Fibroblast of lung (primary cell): ENCODE measurements around the gene MRS2. TPM values are rescaled to one million over a fixed set of nuclear protein-coding genes. Genes with fewer than 3 reads are reported as not detected.

ENCODE experiments used
- DNase-seq, 2 donors: peaks; one replicate each; pipeline versions ENCODE4 v3.0.0 to v3.0.0-alpha.2; 2010; ENCODE audit warnings: low read depth in 2 of 2
- H2AFZ ChIP-seq: 2 replicates; pipeline ENCODE4 v1.5.1; 2012; ENCODE audit warnings: low read length, control low read depth, inconsistent platforms
- H3K27ac ChIP-seq: 2 replicates; pipeline ENCODE4 v1.5.1; 2011; ENCODE audit warnings: low read length, control low read depth; ENCODE audit not compliant: insufficient read depth
- H3K27me3 ChIP-seq: 2 replicates; pipeline ENCODE4 v1.5.1; 2011; ENCODE audit warnings: mild to moderate bottlenecking, low read length; ENCODE audit not compliant: control insufficient read depth, insufficient read depth
- H3K36me3 ChIP-seq: 2 replicates; pipeline ENCODE4 v1.5.1; 2011; ENCODE audit warnings: low read length; ENCODE audit not compliant: control insufficient read depth, insufficient read depth
- H3K4me1 ChIP-seq: 2 replicates; pipeline ENCODE4 v1.5.1; 2011; ENCODE audit warnings: low read length; ENCODE audit not compliant: control insufficient read depth, insufficient read depth; ENCODE audit errors: extremely low read depth
- H3K4me2 ChIP-seq: 2 replicates; pipeline ENCODE4 v1.5.1; 2011; ENCODE audit warnings: low read length, control low read depth; ENCODE audit not compliant: insufficient read depth; ENCODE audit errors: extremely low read depth
- H3K4me3 ChIP-seq, 4 experiments: fragments of 200-600 bp in 1 of 4; sonication (generic) in 1 of 4; replicated peaks in 1 of 4; 2 replicates each; pipeline ENCODE4 v1.5.1; 2011 to 2016; ENCODE audit warnings: low read length in 4 of 4, low read depth in 3 of 4, mild to moderate bottlenecking in 3 of 4, control low read depth in 2 of 4, inconsistent platforms in 1 of 4, mixed read lengths in 1 of 4; ENCODE audit not compliant: insufficient read depth in 1 of 4; ENCODE audit errors: control extremely low read depth in 1 of 4
- H3K79me2 ChIP-seq: 2 replicates; pipeline ENCODE4 v1.5.1; 2012; ENCODE audit warnings: mild to moderate bottlenecking, low read length, inconsistent platforms; ENCODE audit not compliant: control insufficient read depth, insufficient read depth
- H3K9ac ChIP-seq: 2 replicates; pipeline ENCODE4 v1.5.1; 2011; ENCODE audit warnings: mild to moderate bottlenecking, low read length, control low read depth; ENCODE audit not compliant: insufficient read depth
- H3K9me3 ChIP-seq: 2 replicates; pipeline ENCODE4 v1.5.1; 2012; ENCODE audit warnings: low read depth, low read length; ENCODE audit not compliant: control insufficient read depth, insufficient read depth
- H4K20me1 ChIP-seq: 2 replicates; pipeline ENCODE4 v1.5.1; 2011; ENCODE audit warnings: low read length; ENCODE audit not compliant: control insufficient read depth, insufficient read depth; ENCODE audit errors: extremely low read depth
- EZH2 ChIP-seq: IDR thresholded peaks from 2 replicates; pipeline ENCODE4 v1.5.1; 2012; ENCODE audit warnings: low read length, control low read depth, mild to moderate bottlenecking; ENCODE audit errors: missing control alignments
- polyA plus RNA-seq, 2 donors: library from polyadenylated mRNA; depleted of rRNA in 1 of 2; stranded (reverse) in 1 of 2; unstranded in 1 of 2; fragments of >200 nt; gene quantifications; 2 replicates each; pipeline ENCODE4 v1.2.1, GENCODE V29; 2011 to 2012; ENCODE audit warnings: missing spikeins in 1 of 2
- total RNA-seq: library from RNA; depleted of rRNA; stranded (reverse); fragments of >200 nt; gene quantifications from 2 replicates; pipeline ENCODE4 v1.2.1, GENCODE V29; 2014
- TF ChIP-seq, protein P1 (sequence below), 2 donors: IDR thresholded peaks in 1 of 2; conservative IDR thresholded peaks in 1 of 2; 1 replicate in 1 of 2; 2 replicates in 1 of 2; pipeline ENCODE4 v1.5.1; 2011 to 2012; ENCODE audit warnings: low read length in 2 of 2, control low read depth in 1 of 2, inconsistent platforms in 1 of 2, low read depth in 1 of 2, mild to moderate bottlenecking in 1 of 2

The MRS2 gene
- total and polyA plus RNA-seq, 2 donors (not counting 1 experiment from before 2014, with no cell fraction given), result 12.6 to 19.9 TPM

DNA sequence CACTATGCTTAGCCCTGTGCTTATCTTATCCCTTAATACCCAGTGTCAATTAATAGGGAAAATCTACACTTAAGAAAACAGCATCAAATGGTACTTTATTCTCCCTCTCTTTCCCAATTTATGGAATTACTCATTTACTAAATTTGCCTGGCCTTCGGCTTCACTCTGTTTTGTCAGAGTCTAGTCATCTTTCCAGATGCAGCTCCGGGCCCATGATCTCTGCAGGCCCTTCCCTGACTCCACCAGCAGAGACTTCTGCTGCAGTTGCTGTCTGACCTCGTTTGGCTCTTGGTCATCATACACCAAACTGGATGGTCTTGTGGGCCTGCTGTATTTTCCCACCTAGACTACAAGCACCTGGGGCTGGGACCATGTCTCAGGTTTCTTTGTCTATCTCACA, 27.4 kb downstream of the MRS2 start:
- no peak for TF ChIP-seq EZH2
- no peak for DNase-seq
- no peaks in the 10 kb centered on the region for H3K36me3 ChIP-seq
- H2AFZ ChIP-seq, result no peak overlapping the region
- no peaks in the 10 kb centered on the region for H3K27me3 ChIP-seq
- H4K20me1 ChIP-seq, result no peaks in the 10 kb centered on the region
- no peak overlapping the region for H3K4me2 ChIP-seq
- H3K4me3 ChIP-seq, result no peak overlapping the region
- H3K9me3 ChIP-seq, result no peaks in the 10 kb centered on the region
- H3K27ac ChIP-seq, result no peak overlapping the region
- H3K4me1 ChIP-seq, result no peaks in the 10 kb centered on the region
- no peak overlapping the region for H3K9ac ChIP-seq
- H3K79me2 ChIP-seq, result no peaks in the 10 kb centered on the region

DNA sequence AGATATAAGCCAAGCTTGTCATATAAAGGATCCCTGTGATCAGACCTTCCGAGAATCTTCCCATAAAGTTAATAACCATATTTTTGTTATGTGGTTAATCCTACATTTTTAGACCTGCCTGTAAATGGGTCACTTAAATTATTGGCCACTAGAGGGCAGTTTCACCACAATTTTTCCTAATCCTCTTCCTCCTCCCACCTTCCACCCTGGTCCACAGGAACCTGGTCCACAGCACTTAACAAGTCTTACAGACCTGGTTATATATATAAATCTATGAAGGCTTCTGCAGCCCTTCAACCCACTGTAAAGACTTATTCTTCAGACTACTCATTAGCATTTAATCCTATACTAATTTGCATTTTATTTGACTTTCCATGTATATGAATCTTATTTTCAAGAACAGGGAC, 28.3 kb downstream of the MRS2 start:
- Histone ChIP-seq H3K79me2 (no peaks in the 10 kb centered on the region), H3K4me2 (no peak overlapping the region), H2AFZ (no peak overlapping the region), H3K4me1 (no peaks in the 10 kb centered on the region), H3K9me3 (no peaks in the 10 kb centered on the region), H3K36me3 (no peaks in the 10 kb centered on the region), H3K4me3 (no peak overlapping the region), H3K27me3 (no peaks in the 10 kb centered on the region), H4K20me1 (no peaks in the 10 kb centered on the region), H3K27ac (no peak overlapping the region), H3K9ac (no peak overlapping the region)
- TF ChIP-seq, protein P1, sequence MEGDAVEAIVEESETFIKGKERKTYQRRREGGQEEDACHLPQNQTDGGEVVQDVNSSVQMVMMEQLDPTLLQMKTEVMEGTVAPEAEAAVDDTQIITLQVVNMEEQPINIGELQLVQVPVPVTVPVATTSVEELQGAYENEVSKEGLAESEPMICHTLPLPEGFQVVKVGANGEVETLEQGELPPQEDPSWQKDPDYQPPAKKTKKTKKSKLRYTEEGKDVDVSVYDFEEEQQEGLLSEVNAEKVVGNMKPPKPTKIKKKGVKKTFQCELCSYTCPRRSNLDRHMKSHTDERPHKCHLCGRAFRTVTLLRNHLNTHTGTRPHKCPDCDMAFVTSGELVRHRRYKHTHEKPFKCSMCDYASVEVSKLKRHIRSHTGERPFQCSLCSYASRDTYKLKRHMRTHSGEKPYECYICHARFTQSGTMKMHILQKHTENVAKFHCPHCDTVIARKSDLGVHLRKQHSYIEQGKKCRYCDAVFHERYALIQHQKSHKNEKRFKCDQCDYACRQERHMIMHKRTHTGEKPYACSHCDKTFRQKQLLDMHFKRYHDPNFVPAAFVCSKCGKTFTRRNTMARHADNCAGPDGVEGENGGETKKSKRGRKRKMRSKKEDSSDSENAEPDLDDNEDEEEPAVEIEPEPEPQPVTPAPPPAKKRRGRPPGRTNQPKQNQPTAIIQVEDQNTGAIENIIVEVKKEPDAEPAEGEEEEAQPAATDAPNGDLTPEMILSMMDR (conservative IDR thresholded peaks at IDR 0.05 in 1 of 2, IDR thresholded peaks at IDR 0.05 in 1 of 2; ENCODE audit: low read depth in 1 of 2, low read length in 2 of 2), result peak; percentile 56 to 63
- TF ChIP-seq EZH2, result no peak
- peak; percentile 34 to 47 for DNase-seq

DNA sequence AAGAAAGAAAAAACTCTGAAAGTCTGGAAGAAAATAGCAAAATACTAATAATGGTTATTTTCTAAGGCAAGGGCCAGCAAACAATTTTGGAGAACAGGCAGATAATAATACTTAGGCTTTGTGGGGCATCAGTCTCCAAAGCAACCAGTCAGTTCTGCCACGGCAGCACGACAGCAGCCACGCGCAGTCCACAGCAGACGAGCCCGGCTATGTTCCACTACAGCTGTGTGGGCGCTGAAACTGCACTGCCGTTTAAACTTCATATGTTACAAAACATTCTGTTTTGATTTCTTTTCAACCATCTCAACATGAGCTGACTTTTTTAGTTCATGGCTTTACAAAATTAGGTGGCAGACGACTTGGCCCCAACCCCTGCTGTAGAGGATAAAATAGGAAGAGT, 29.9 kb downstream of the MRS2 start:
- Histone ChIP-seq H3K9me3 (no peaks in the 10 kb centered on the region), H3K36me3 (no peaks in the 10 kb centered on the region)
- DNase-seq, result no peak

More for the DNA sequence above, 29.9 kb downstream of the MRS2 start:
- H2AFZ ChIP-seq, result no peak overlapping the region
- no peaks in the 10 kb centered on the region for H4K20me1 ChIP-seq
- no peaks in the 10 kb centered on the region for H3K79me2 ChIP-seq
- no peaks in the 10 kb centered on the region for H3K27me3 ChIP-seq
- no peak overlapping the region for H3K4me3 ChIP-seq
- H3K27ac ChIP-seq, result no peak overlapping the region
- H3K4me1 ChIP-seq, result no peaks in the 10 kb centered on the region
- no peak overlapping the region for H3K4me2 ChIP-seq
- H3K9ac ChIP-seq, result no peak overlapping the region
- no peak for TF ChIP-seq EZH2
- TF ChIP-seq, protein P1 (conservative IDR thresholded peaks at IDR 0.05 in 1 of 2, IDR thresholded peaks at IDR 0.05 in 1 of 2; ENCODE audit: low read depth in 1 of 2, low read length in 2 of 2), result no peak
